IPS-15b (cell line): Measurements from ENCODE around the gene GAREM2.

ENCODE experiments used
- H3K27me3 ChIP-seq: one replicate; pipeline ENCODE4 v1.6.1; 2013; ENCODE audit warnings: low read length; ENCODE audit not compliant: control insufficient read depth, insufficient read depth
- H3K36me3 ChIP-seq: one replicate; pipeline ENCODE4 v1.6.1; 2013; ENCODE audit warnings: low read length; ENCODE audit not compliant: control insufficient read depth, insufficient read depth
- H3K4me1 ChIP-seq: one replicate; pipeline ENCODE4 v1.6.1; 2013; ENCODE audit warnings: mild to moderate bottlenecking, low read length; ENCODE audit not compliant: control insufficient read depth, insufficient read depth
- H3K4me3 ChIP-seq: one replicate; pipeline ENCODE4 v1.5.1; 2013; ENCODE audit warnings: low read depth, low read length
- H3K9ac ChIP-seq: one replicate; pipeline ENCODE4 v1.6.1; 2013; ENCODE audit warnings: low read depth, mild to moderate bottlenecking, low read length
- H3K9me3 ChIP-seq: one replicate; pipeline ENCODE4 v1.6.1; 2013; ENCODE audit warnings: mild to moderate bottlenecking, low read length; ENCODE audit not compliant: control insufficient read depth, insufficient read depth

GAREM2 gene

GRCh38 chr2:26182887-26183630, 10.2 kb downstream of the GAREM2 start:
- Histone ChIP-seq H3K27me3 (peaks cover 17% of the 10 kb centered on the region), H3K9ac (no peak overlapping the region), H3K4me3 (no peak overlapping the region), H3K36me3 (peaks cover 3% of the 10 kb centered on the region), H3K9me3 (no peaks in the 10 kb centered on the region), H3K4me1 (peaks cover 5% of the 10 kb centered on the region)

DNA sequence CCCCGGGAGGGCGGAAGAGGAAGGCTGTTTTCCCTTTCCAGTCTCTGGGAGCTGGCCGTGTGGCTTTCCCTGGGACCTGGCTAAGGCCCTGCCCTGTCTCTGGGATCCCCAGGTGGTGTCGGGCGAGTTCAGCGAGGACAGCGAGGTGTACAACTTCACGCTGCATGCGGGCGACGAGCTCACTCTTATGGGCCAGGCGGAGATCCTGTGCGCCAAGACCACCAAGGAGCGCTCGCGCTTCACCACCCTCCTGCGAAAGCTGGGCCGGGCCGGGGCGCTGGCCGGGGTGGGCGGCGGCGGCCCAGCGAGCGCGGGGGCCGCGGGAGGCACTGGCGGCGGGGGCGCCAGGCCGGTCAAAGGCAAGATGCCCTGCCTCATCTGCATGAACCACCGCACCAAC, 11.2 kb downstream of the GAREM2 start:
- peaks cover 12% of the 10 kb centered on the region for H3K36me3 ChIP-seq
- peaks cover 5% of the 10 kb centered on the region for H3K4me1 ChIP-seq
- H3K9ac ChIP-seq, result no peak overlapping the region
- peaks cover 17% of the 10 kb centered on the region for H3K27me3 ChIP-seq
- H3K9me3 ChIP-seq, result no peaks in the 10 kb centered on the region
- peak overlapping the region; percentile 64 for H3K4me3 ChIP-seq

DNA sequence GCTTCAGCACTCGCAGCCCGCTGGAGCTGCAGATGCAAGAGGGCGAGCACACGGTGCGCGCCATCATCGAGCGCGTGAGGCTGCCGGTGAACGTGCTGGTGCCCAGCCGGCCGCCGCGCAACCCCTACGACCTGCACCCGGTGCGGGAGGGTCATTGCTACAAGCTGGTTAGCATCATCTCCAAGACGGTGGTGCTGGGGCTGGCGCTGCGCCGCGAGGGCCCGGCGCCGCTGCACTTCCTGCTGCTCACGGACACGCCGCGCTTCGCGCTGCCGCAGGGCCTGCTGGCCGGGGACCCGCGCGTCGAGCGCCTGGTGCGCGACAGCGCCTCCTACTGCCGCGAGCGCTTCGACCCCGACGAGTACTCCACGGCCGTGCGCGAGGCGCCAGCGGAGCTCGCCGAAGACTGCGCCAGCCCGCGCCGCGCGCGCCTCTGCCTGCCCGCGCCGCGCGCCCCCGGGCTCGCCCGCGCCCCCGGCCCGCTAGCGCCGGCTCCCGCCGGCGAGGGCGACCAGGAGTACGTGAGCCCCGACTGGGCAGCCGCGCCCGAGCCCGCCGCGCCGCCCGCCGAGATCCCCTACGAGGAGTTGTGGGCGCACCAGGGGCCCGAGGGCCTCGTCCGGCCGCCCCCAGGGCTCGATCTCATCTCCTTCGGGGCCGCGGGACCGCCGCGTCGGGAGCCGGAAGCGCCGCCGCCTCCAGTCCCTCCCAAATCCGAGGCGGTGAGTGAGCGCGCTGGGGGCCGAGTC, 11.8 kb downstream of the GAREM2 start:
- Histone ChIP-seq H3K27me3 (peaks cover 17% of the 10 kb centered on the region), H3K9ac (no peak overlapping the region), H3K36me3 (peaks cover 12% of the 10 kb centered on the region), H3K4me3 (peak overlapping the region; percentile 64), H3K9me3 (no peaks in the 10 kb centered on the region), H3K4me1 (peaks cover 2% of the 10 kb centered on the region)

- Histone ChIP-seq H3K36me3 (peaks cover 13% of the 10 kb centered on the region), H3K4me1 (no peaks in the 10 kb centered on the region), H3K9ac (no peak overlapping the region), H3K4me3 (peak overlapping the region; percentile 56), H3K9me3 (no peaks in the 10 kb centered on the region), H3K27me3 (peaks cover 17% of the 10 kb centered on the region)
Observed at GRCh38 chr2:26185304-26185928, 12.5 kb downstream of the GAREM2 start.

DNA sequence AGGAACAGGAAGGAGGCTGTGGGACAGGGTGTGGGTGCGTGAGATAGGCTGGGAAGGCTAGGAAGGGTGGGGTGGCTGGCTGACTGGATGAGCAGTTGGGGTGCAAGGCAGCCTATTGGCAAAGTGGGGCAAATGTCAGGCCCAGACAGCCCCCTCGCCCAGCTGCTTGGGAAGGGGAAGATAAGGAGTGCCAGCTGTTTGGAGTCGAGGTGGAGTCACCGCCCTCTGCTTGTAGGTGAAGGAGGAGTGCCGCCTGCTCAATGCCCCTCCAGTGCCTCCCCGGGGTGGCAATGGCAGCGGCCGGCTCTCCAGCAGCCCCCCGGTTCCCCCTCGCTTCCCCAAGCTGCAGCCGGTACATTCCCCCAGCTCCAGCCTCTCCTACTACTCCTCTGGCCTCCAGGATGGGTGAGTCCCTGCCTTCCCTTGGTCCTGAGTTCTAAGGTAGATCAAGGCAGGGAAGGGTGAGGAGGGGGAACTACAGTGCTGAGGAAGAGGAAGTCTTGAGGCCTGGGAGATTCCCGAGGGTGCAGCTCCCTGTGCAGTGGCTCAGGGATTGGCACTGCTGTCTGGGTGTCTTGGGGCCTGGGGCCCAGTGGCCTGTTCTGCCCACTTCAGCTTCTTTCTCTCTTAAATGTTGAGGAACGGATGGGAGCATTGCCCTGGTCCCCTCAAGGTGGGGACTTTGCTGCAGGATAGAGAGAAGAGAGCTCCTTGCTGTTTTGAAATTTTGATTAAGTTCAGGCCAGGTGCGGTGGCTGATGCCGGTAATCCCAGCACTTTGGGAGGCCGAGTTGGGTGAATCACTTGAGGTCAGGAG, 13.3 kb downstream of the GAREM2 start:
- Histone ChIP-seq H3K9me3 (no peaks in the 10 kb centered on the region), H3K4me3 (no peak overlapping the region), H3K9ac (no peak overlapping the region), H3K36me3 (peaks cover 21% of the 10 kb centered on the region), H3K4me1 (no peaks in the 10 kb centered on the region), H3K27me3 (peaks cover 17% of the 10 kb centered on the region)

DNA sequence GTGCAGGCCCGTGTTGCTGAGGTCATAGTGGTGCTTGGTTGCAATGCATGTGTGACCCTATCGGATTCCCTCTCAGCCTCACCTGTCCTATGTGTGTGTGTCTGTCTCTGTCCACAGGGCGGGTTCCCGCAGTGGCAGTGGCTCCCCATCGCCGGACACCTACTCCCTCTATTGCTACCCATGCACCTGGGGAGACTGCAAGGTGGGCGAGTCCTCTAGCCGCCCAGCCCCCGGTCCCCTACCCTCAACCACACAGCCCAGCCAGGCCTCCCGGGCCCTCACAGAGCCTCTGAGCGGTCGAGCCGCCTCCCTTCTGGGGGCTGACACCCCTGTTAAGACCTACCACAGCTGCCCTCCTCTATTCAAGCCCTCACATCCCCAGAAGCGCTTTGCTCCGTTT, 14.2 kb downstream of the GAREM2 start:
- H3K9me3 ChIP-seq, result no peaks in the 10 kb centered on the region
- no peak overlapping the region for H3K9ac ChIP-seq
- H3K27me3 ChIP-seq, result peaks cover 17% of the 10 kb centered on the region
- H3K4me3 ChIP-seq, result no peak overlapping the region
- peaks cover 30% of the 10 kb centered on the region for H3K36me3 ChIP-seq
- no peaks in the 10 kb centered on the region for H3K4me1 ChIP-seq

DNA sequence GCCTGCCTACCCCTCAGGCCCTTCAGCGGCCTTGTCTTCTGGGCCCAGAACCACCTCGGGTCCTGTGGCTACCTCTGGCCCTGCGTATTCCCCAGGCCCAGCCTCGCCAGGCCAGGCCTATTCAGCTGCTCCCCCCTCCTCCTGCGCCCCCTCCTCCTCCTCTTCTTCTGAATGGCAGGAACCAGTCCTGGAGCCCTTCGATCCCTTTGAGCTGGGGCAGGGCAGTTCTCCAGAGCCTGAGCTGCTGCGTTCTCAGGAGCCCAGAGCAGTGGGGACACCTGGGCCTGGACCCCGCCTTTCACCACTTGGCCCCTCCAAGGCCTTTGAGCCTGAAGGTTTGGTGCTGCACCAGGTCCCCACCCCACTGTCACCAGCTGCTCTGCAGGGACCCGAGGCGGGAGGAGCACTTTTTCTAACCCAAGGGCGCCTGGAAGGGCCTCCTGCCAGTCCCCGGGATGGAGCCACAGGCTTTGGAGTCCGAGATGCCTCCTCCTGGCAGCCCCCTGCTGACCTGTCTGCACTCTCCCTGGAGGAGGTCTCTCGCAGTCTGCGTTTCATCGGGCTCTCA, 14.7 kb downstream of the GAREM2 start:
- Histone ChIP-seq H3K9ac (no peak overlapping the region), H3K36me3 (peaks cover 34% of the 10 kb centered on the region), H3K4me3 (no peak overlapping the region), H3K9me3 (no peaks in the 10 kb centered on the region), H3K27me3 (peaks cover 17% of the 10 kb centered on the region), H3K4me1 (no peaks in the 10 kb centered on the region)

GRCh38 chr2:26189123-26189522, 16.2 kb downstream of the GAREM2 start:
- Histone ChIP-seq H3K9me3 (no peaks in the 10 kb centered on the region), H3K27me3 (peaks cover 7% of the 10 kb centered on the region), H3K4me3 (no peak overlapping the region), H3K4me1 (no peaks in the 10 kb centered on the region), H3K9ac (no peak overlapping the region), H3K36me3 (peaks cover 45% of the 10 kb centered on the region)

DNA sequence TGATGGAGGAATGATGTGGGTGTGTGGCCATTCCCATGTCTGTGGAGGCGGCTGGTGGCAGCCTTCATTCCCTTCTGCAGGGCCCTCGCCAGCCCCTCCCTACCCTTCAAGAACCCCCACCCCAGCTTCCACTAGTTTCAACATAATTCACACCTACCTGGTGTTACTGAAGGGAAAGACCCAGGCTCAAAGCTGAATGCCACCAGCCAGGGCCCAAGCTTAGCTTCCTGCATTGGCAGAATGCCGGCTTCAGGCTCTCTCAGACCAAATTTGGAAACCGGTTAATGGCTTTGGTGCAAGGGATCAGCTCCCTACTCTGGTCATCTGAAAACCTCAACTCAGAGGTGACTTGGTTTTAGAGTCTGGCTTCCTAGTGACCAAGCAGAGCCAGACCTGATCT, 16.9 kb downstream of the GAREM2 start:
- Histone ChIP-seq H3K4me3 (no peak overlapping the region), H3K4me1 (no peaks in the 10 kb centered on the region), H3K9me3 (no peaks in the 10 kb centered on the region), H3K27me3 (peaks cover 7% of the 10 kb centered on the region), H3K9ac (no peak overlapping the region), H3K36me3 (peaks cover 49% of the 10 kb centered on the region)

DNA sequence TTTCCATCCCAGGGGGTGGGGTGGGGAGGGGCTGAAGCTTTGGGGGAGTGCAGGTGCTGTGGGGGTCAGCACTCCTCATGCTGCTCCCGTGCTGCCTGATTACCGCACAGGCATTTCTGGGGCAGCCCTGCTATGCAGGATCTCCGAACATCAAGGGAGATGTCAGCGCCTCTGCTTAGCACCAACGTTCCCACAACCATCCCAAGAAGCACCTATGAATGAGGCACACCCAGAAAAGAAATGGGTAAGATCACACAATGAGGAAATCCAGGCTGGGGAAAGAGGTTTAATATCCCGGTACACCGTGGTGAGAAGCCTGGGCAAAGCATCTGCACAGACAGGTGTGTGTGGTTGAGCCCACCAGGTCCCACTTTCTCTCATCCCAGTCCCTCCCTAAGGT, 17.5 kb downstream of the GAREM2 start:
- Histone ChIP-seq H3K9me3 (no peaks in the 10 kb centered on the region), H3K27me3 (peaks cover 6% of the 10 kb centered on the region), H3K4me3 (no peak overlapping the region), H3K36me3 (peaks cover 49% of the 10 kb centered on the region), H3K9ac (no peak overlapping the region), H3K4me1 (no peaks in the 10 kb centered on the region)
